HepG2 (cell line): Measurements from ENCODE around the gene CPEB3. TPM values are rescaled to one million over a fixed set of nuclear protein-coding genes. Genes with fewer than 3 reads are reported as not detected.

Source experiments
- ARID5B ChIP-seq: IDR thresholded peaks from 2 replicates; pipeline ENCODE4 v1.4.0; 2020; ENCODE audit warnings: mild to moderate bottlenecking, missing genetic modification reagents
- ATRX ChIP-seq: sonication (generic); formaldehyde crosslinking; IDR thresholded peaks from 2 replicates; pipeline ENCODE4 v1.4.0; 2020; ENCODE audit warnings: missing genetic modification reagents, borderline replicate concordance
- FOXJ3 ChIP-seq: sonication (generic); formaldehyde crosslinking; IDR thresholded peaks from 2 replicates; pipeline ENCODE4 v1.4.0; 2020; ENCODE audit warnings: missing genetic modification reagents, mild to moderate bottlenecking, borderline replicate concordance
- SAP130 ChIP-seq: IDR thresholded peaks from 2 replicates; pipeline ENCODE4 v1.6.1; 2016; ENCODE audit warnings: low read depth
- ZKSCAN1 ChIP-seq: fragments of 150-350 bp; IDR thresholded peaks from 2 replicates; pipeline ENCODE4 v1.6.1; 2014; ENCODE audit warnings: low read length
- ZNF142 ChIP-seq: sonication (generic); formaldehyde crosslinking; IDR thresholded peaks from 2 replicates; pipeline ENCODE4 v1.4.0; 2020; ENCODE audit warnings: missing genetic modification reagents
- ZNF414 ChIP-seq: sonication (generic); formaldehyde crosslinking; IDR thresholded peaks from 2 replicates; pipeline ENCODE4 v1.5.0; 2020; ENCODE audit warnings: missing genetic modification reagents
- polyA plus RNA-seq, 8 experiments: library from polyadenylated mRNA; depleted of rRNA in 3 of 8; stranded (reverse) in 7 of 8; unstranded in 1 of 8; fragments of >200 nt; fragmentation: Illumina TruSeq in 4 of 8; extraction: Trizol in 4 of 8; gene quantifications; 2 replicates each; pipeline versions ENCODE4 v1.2.1 to v1.2.3, GENCODE V29; 2011 to 2016; ENCODE audit warnings: low read depth in 4 of 8, missing spikeins in 1 of 8, mixed read lengths in 1 of 8; ENCODE audit not compliant: insufficient read depth in 1 of 8
- total RNA-seq, 5 experiments: library from RNA; depleted of rRNA; stranded (reverse); fragments of >200 nt; fragmentation: Illumina TruSeq; extraction: Trizol; gene quantifications; 2 replicates each; pipeline ENCODE4 v1.2.3, GENCODE V29; 2016; ENCODE audit warnings: low read depth in 1 of 5

CPEB3 gene
- total and polyA plus RNA-seq, 2 of the 13 experiments (the other 11 are each of a cell fraction or from before 2014, with no cell fraction given): 0.66 to 0.70 TPM

GRCh38 chr10:92124020-92124419 is 166.9 kb downstream of the CPEB3 start (continued):
- TF ChIP-seq ZKSCAN1: no peak
- no peak for TF ChIP-seq ZNF142 (CRISPR knock-in tag)
- no peak for TF ChIP-seq ZNF414
- no peak for TF ChIP-seq ATRX (CRISPR knock-in tag)
- TF ChIP-seq ARID5B (CRISPR knock-in tag): peak; percentile 74
- no peak for TF ChIP-seq FOXJ3 (CRISPR knock-in tag)
- TF ChIP-seq SAP130 (CRISPR knock-in tag): peak; percentile 57; the same call in 1 of the 2 replicates
